GM21526 (cell line): Measurements from ENCODE around the gene AHCYL1.

Source experiments
- ATAC-seq: cut with Tn5 transposase; IDR thresholded peaks from one replicate; pipeline ENCODE4 v1.9.1; 2021; ENCODE audit warnings: moderate library complexity; ENCODE audit not compliant: unreplicated experiment, low FRiP score

The AHCYL1 gene

DNA sequence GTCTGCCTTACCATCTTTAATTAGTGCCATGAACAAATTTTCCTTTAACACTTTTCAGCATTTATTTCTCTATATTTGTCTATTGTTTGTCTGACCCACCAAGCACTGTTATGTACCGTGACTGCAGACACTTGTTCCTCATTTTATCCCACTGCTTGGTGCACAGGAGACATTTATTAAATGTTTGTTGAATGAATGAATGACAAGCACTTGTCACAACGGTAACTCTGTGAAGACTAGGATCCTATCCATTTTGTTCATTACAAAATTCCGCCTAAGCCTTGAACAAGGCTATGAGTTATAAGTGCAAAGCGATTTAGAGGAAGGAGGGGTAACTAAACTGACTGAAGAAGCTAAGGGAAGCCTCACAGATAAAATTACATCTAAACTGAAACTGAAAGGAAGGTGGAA, 49.5 kb downstream of the AHCYL1 start:
- ATAC-seq: no peak

DNA sequence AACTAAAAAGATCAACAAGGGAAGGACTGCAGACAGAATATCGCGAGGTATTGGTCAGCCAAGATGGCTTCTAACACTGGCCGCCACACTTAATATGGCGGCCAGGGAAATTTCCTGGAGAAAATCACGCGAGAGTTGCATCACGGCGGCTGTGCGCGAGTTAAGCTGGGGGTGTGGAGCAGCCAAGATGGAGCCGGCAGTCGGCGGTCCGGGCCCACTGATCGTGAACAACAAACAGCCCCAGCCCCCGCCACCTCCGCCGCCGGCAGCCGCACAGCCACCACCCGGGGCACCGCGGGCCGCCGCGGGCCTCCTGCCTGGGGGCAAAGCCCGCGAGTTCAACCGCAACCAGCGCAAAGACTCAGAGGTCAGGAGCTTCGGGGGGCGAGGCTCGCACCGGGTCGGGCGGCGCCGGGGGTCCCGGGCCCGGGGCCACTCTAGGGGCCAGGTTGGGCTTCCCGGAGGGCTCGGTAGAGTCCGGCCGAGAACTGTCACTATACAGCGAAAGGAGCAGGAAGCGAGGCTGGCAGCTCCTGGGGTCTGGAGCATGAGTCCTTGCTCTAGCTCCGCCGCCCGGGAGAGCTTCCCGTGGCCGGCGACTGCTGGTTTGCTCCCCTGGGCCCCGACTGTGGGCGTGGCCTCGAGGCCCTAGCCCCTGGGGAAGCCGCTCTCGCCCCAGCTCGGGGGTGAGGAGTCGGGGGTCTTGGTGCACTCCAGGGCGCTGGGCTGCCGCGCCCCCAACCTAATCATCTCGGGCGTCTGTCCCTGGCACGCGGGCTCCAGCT, 50.1 kb downstream of the AHCYL1 start, which contains the start of gene STRIP1:
STRIP1 (plus strand) TSS at position 174 of the 785 bp plus-strand sequence; CDS start at position 188, 14 bp downstream.
- ATAC-seq: peak; percentile 82

DNA sequence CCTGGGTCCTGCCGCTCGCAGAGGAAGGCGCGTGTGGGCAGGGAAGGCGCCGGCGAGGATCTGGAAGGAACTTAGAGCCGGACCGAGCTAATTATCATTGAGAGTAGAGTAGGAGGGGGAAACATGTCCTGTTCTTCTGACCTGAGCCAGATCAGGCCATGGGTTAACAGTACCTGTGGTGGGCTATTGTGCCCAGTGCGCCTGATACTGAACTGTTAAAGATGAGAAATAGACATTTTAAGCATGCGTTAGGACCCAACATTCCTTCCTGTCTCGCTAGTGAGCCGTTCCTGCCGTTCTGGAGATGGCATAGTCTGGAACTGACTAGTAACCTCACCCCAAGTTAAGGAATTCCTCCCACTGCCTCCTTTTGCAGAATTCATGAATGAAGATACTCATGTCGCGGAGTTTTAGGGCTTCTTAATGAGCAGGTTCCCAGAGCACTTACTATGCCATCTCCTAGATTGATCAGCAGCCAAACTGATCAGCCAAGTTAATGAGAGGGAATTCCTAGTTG, 50.7 kb downstream of the AHCYL1 start:
- peak; percentile 6 for ATAC-seq

DNA sequence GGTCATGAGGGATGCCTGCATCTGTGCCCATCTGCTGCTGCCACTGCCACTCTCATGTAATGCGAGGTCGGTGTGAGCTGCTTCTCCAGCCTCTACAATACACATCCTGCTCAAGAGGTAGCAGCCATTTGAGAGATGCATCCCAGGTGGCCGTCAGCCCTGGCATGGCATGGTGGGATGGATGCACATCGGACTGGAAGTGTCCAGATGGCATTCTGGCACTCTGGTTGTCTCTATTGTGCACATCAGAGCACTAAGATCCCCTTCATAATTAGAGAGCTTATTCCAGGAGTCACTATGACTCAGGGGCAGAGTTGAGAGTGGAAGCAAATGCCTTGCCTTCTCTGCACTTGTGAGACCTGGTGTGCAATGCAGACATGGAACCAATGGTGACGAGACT, 53.7 kb downstream of the AHCYL1 start:
- ATAC-seq: no peak

DNA sequence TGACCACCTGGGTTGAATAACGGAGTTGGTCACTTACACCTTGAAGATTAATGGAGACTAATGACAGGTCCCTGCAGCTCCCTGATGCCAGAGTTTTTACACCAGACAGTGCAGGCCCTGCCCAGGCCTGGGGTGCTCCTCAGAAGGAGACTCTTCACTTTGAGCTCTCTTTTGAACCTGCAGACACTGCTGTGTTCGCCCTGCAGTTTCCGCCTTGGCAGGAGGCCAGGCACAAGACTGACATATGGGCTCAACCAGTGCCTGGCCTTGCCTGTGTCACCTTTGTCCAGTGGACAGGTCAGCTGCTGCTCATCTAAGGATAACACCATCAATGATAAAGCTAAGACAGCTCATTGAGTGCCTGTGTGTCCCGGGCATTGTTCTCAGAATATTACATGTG, 55.1 kb downstream of the AHCYL1 start:
- ATAC-seq: no peak

DNA sequence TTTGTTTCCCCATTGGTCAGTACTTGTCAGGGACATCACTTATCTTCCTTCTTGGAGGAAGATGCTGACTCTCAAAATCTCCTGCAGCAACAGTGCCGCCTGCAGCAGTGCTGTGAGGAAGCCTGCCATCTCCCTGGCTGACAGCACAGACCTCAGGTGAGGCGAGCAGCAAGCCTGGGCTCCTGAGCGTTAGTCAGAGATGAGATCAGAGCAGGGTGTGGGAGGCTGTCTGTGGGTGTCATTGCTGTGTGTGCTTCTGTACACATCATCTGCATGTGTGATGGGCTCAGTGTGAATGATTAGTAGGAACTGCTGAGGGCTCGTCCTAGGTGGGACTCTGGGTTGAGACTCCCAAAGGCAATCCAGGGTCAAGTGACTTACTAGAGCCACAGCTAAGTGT, 56.0 kb downstream of the AHCYL1 start:
- no peak for ATAC-seq

DNA sequence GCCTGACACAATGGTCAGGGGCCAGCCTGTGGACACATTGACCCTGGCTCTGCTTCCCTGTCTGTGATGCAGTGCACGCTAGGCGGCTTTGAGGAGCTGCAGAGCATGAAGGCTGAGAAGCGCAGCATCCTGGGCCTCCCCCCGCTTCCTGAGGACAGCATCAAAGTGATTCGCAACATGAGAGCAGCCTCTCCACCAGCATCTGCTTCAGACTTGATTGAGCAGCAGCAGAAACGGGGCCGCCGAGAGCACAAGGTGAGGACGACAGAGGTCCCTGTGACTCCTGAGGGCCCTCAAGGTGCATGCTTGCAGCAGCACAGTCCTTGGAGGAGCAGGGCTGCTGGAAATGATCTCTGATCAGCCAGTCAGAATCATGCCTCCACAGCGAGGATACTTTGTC, 58.5 kb downstream of the AHCYL1 start:
- ATAC-seq: no peak

DNA sequence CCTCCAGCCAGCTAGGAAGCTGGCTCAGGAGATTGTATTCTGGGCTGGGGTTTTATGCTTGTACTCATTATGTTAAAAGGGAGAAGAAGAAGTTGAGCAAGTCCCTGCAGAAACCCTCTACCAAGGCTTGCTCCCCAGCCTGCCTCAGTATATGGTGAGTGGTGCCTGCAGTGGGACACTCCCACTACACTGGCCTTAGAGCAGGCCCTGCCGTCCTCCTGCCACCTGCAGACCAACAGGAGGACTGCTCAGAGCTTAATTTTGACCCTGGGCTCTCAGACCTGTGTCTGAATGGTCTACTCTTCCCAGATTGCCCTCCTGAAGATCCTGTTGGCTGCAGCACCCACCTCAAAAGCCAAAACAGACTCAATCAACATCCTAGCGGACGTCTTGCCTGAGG, 62.9 kb downstream of the AHCYL1 start:
- ATAC-seq: no peak

DNA sequence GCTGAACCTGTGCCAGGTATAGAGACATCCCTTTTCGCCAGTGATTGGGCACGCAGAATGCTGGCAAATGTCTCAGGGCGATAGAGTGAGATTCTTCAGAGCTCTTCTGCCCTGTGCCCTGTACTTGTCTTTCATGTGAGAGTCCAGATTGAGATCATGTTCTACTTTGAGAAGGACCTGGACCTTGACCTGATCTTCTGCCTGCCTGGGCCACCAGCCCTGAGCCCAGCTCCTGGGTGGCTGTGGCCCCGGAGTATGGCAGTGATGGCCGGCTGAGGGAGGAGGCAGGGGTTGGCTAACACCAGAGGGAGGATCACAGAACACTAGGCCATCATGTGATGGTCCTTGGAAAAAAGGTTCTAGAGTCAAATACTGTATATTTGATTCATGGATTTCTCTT, 63.7 kb downstream of the AHCYL1 start:
- no peak for ATAC-seq

DNA sequence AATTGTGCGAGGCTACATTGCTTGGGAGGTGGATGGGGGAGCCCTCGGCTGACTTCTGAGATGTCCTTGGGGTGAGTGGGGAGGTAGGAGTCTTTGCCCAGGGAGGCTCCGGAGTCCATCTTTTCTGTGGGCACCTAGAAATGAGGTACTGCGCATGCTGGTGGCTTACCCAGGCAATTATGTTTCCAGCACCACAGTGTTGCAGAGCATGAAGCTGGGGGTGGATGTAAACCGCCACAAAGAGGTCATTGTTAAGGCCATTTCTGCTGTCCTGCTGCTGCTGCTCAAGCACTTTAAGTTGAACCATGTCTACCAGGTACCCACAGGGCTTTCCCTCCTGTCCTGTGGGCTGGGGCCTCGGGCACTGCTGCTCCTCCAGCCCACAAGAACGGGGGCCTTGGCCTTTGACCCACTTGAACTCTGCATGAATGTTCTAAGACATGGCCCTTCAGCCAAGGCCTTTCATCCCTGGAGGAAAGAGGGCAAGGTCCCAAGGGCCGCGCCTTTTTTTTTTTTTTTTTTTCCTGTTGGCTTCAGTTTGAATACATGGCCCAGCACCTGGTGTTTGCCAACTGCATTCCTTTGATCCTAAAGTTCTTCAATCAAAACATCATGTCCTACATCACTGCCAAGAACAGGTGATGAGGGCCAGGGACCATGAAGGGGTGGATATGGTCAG, 64.5 kb downstream of the AHCYL1 start:
- no peak for ATAC-seq

DNA sequence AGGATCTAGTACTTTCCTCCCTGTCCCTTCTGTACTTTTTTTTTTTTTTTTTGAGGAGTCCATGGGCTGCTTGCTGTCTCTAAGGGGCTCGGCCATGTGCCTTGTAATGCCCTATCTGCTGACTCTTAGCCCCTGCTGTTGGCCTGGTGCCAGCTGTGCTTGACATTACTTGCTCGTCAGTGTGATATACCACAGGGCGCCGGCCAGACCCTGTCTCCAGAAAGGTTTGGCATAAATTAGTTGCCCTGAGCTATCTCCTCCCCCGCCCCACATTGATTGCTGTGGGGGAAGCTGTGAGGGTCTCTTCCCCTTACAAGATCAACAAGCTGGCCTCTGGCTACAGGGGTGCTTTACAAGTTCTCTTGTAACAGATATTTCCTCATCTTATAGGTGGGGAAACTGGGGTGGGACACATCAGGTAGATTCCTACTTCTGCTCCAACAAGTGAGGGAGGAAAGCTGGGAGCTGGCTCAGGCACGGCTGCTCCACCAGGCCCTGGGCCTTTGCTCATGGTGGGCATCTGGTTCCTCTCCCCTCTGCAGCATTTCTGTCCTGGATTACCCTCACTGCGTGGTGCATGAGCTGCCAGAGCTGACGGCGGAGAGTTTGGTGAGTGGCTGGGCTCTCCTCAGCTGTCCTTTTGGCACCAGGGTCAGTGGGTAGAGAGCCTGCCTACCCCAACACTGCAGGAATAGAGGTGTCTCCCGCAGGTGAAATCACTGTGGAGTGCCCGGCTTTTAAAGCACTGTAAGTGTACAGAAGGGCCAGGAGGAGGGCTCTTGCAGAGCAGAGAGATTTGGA, 65.4 kb downstream of the AHCYL1 start:
- no peak for ATAC-seq

DNA sequence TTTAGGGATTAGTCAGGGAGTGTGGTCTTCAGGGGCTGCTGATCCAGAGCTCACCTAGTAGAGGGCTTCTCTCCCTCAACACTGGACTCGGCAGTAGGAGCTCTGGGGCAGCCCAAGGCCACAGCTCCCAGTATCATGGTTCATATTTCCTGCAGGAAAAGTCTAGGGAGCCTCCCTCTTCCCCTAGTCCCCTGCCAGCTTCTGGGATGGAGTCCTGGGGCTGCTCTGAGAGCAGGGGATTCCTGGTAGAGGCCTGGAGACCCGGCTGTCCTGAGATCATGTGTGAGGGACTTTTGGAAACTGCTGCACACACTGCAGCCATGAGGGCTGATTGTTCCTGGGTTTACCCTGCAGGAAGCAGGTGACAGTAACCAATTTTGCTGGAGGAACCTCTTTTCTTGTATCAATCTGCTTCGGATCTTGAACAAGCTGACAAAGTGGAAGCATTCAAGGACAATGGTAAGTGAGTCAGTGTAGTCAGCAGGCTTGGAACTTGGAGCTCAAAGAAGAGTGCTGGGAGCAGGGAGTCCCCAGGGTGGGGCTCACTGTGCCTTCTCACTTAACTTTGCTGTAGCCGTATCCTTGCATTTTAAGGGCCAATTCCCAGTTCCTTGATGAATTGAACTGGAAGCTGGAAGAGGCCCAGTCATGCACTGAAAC, 66.2 kb downstream of the AHCYL1 start:
- no peak for ATAC-seq

DNA sequence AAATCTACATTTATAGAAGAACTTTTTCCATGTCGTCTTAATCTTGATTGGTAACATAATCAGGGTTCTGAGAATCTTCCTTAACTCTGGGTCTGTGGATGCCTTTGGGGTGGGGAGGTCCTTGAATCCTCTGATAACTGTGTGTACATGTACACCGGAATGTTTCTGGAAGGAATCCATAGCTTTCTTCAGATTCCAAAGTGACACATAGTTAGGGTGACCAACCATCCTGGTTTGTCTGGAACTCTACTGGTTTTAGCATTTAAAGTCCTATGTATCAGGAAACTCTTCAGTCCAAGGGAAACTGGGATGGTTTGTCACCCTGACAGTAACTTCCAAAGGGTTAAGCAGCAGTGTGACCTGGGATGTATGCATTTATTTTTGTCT, 66.7 kb downstream of the AHCYL1 start:
- ATAC-seq: no peak

DNA sequence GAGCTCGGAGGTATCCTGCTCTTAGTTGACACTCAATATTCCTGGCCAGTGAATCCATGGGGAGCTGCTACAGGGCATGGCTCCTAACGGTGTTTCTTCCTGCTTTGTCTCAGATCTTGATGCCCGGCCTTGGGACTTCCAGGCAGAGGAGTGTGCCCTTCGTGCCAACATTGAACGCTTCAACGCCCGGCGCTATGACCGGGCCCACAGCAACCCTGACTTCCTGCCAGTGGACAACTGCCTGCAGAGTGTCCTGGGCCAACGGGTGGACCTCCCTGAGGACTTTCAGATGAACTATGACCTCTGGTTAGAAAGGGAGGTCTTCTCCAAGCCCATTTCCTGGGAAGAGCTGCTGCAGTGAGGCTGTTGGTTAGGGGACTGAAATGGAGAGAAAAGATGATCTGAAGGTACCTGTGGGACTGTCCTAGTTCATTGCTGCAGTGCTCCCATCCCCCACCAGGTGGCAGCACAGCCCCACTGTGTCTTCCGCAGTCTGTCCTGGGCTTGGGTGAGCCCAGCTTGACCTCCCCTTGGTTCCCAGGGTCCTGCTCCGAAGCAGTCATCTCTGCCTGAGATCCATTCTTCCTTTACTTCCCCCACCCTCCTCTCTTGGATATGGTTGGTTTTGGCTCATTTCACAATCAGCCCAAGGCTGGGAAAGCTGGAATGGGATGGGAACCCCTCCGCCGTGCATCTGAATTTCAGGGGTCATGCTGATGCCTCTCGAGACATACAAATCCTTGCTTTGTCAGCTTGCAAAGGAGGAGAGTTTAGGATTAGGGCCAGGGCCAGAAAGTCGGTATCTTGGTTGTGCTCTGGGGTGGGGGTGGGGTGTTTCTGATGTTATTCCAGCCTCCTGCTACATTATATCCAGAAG, 69.2 kb downstream of the AHCYL1 start:
- ATAC-seq: no peak

DNA sequence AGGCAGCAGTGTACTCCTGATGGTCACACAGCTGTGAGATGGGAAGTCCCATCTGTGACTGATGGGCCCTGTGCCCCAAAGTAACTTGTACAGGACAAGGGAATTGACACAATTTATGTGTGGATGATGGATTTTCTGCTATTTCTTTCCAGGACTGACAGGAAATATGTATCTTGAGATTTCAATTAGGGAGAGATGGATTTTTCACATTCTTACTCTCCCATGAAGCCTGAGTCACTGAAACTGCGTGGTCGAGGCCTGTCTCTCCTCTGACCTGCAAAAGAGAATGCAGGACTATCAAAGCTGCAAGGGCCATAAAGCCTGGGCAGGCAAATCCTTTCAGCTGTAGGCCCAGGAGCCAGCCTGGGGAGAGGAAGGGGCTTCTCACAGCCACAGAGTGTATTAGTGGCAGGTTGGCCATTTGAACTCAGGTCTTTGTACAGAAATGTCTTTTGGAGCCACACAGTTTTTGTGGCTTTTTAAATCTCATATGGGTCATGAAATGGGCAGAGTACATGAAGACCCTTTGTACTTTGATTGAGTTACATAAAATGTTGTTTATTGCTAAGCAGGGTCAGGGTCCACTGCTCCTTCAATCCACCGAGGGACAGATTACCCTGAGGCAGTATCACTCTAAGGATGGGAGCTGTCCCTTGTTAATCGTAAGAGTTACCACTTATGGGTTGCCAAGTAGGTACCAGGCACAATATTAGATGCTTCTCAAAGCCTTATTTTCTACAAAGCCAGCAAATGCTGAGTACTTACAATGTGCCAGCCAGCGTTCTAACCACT, 71.1 kb downstream of the AHCYL1 start:
- ATAC-seq: no peak

DNA sequence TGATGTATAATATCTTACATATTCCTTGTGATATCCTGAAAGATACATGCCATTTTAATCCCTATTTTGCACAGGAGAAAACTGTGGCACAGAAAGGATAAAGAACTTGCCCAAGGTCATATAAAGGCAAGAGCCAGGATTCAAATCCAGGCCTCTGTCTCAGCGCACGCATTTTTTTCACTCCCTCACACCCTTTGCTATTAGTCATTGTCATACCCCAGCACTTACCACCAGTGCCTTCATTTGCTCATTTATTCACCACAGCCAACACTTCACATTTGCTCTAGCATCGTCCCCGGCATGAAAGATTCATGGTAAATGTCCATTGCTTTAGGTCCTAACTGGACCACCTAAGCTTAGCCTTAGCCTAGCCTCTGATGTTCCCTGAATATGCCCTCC, 71.7 kb downstream of the AHCYL1 start:
- ATAC-seq: no peak

DNA sequence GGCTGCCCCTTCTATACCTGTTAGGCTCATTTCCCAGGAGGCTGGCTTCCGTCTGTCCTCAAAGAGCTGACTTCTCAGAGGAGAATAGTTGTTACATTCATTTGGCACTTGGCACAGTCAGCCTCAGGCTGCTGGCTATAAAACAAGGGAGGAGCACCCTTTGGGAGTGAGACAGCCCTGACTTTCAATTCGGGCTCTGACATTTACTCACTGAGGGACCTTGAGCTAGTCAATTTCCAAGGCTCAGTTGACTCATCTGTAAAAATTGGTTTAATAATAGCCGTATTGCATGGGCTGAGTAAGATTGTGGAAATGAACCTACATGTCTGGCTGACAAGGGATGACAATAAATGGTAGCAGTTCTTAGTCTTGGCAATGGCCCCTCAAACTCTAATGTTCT, 72.2 kb downstream of the AHCYL1 start:
- ATAC-seq: no peak

DNA sequence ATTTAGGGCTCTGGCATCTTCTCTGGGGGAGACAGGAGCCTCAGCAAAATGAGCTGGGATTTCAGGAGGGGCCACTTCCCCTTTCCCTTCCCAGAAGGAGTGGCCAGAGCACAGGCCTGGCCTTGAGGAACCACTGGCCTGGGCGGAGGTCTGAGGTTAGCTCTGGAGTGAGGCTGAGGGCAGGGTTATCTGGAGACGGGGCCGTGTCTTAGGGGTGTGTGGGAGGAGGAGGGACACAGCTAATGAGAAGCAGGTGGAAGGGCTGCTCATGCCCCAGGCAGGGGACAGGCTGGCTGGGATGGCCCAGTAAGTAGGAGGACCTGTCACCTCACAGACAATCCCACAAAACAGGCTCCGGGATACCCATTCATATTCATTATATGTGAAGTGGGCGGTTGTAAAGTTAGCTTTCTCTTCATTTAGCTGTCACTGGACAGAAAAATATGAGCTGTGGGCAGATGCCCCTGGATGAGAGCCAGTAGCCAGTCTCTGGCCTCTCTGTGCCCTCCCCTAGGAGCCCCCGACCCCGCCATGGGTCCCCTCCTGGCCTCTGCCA, 73.5 kb downstream of the AHCYL1 start:
- no peak for ATAC-seq

DNA sequence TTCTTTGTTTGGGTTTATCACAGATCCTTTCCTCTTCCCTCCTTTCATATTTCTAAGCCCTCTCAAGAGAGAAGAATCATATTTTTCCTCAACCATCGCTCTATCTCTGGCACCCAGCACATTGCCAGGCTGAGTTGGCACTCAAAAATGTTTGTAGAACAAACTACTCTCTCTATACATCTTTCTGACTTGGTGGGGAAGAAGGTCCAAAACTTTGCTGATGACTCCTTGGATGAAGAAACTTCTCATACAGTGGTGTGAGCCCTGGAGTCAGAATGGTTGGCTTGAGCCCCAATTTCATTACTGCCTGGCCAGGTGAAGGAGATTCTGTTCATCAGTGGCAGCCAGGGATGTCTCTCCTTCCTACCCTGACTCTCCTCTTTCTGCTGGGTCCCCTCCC, 74.0 kb downstream of the AHCYL1 start:
- no peak for ATAC-seq
